Liver (tissue), 9 donors: ENCODE results near the gene BTAF1. TPM values are rescaled to one million over a fixed set of nuclear protein-coding genes. Genes with fewer than 3 reads are reported as not detected.

Experiments used
- DNase-seq: peaks from one replicate; pipeline ENCODE4 v3.0.0-alpha.2; 2017; ENCODE audit warnings: low spot score
- H3K27ac ChIP-seq, 2 donors: one replicate each; pipeline ENCODE4 v1.7.0; 2013; ENCODE audit warnings: inconsistent platforms in 2 of 2, low read length in 2 of 2, control low read depth in 1 of 2, low read depth in 1 of 2, mild to moderate bottlenecking in 1 of 2
- H3K27me3 ChIP-seq, 4 donors: one replicate each; pipeline versions ENCODE4 v1.6.1 to v1.7.0; 2013; ENCODE audit warnings: low read length in 3 of 4, inconsistent platforms in 1 of 4, mild to moderate bottlenecking in 1 of 4, moderate library complexity in 1 of 4; ENCODE audit not compliant: control insufficient read depth in 4 of 4, insufficient read depth in 4 of 4
- H3K36me3 ChIP-seq, 4 donors: one replicate each; pipeline versions ENCODE4 v1.6.1 to v1.7.0; 2013; ENCODE audit warnings: low read length in 3 of 4, mild to moderate bottlenecking in 3 of 4, low read depth in 1 of 4, moderate library complexity in 1 of 4; ENCODE audit not compliant: control insufficient read depth in 4 of 4, insufficient read depth in 3 of 4
- H3K4me1 ChIP-seq, 4 donors: one replicate each; pipeline versions ENCODE4 v1.6.1 to v1.7.0; 2013; ENCODE audit warnings: low read length in 3 of 4, mild to moderate bottlenecking in 3 of 4, moderate library complexity in 1 of 4; ENCODE audit not compliant: control insufficient read depth in 4 of 4, insufficient read depth in 4 of 4
- H3K4me3 ChIP-seq, 3 donors: one replicate each; pipeline versions ENCODE4 v1.6.1 to v1.7.0; 2013; ENCODE audit warnings: low read length in 3 of 3, control low read depth in 1 of 3, low read depth in 1 of 3, mild to moderate bottlenecking in 1 of 3
- H3K9ac ChIP-seq, 2 donors: one replicate each; pipeline ENCODE4 v1.7.0; 2013; ENCODE audit warnings: low read length in 2 of 2, mild to moderate bottlenecking in 2 of 2, moderate library complexity in 2 of 2, control low read depth in 1 of 2, low read depth in 1 of 2
- H3K9me3 ChIP-seq, 4 donors: one replicate each; pipeline versions ENCODE4 v1.6.1 to v1.7.0; 2013; ENCODE audit warnings: low read length in 3 of 4; ENCODE audit not compliant: control insufficient read depth in 4 of 4
- ATF3 ChIP-seq: IDR thresholded peaks from 2 replicates; pipeline ENCODE4 v1.6.1; 2016; ENCODE audit warnings: antibody characterized with exemption
- CTCF ChIP-seq: fragments of 150-350 bp; IDR thresholded peaks from 2 replicates; pipeline ENCODE4 v1.5.1; 2017; ENCODE audit warnings: improper control_type of control experiment, low read depth, low read length; ENCODE audit not compliant: missing input control
- EGR1 ChIP-seq, 2 donors: IDR thresholded peaks; 2 replicates each; pipeline ENCODE4 v1.6.1; 2016 to 2018; ENCODE audit warnings: antibody characterized with exemption in 2 of 2, low read depth in 2 of 2
- FOXA1 ChIP-seq: IDR thresholded peaks from 2 replicates; pipeline ENCODE4 v1.6.1; 2016; ENCODE audit warnings: antibody characterized with exemption
- FOXA2 ChIP-seq: IDR thresholded peaks from 2 replicates; pipeline ENCODE4 v1.6.1; 2016; ENCODE audit warnings: antibody characterized with exemption
- GABPA ChIP-seq, 2 donors: IDR thresholded peaks in 1 of 2; conservative IDR thresholded peaks in 1 of 2; 2 replicates each; pipeline ENCODE4 v1.6.1; 2016; ENCODE audit warnings: antibody characterized with exemption in 2 of 2, mild to moderate bottlenecking in 1 of 2, moderate library complexity in 1 of 2
- HNF4A ChIP-seq, 2 donors: conservative IDR thresholded peaks; 2 replicates each; pipeline ENCODE4 v1.6.1; 2016; ENCODE audit warnings: antibody characterized with exemption in 2 of 2, mild to moderate bottlenecking in 2 of 2
- HNF4G ChIP-seq: IDR thresholded peaks from 2 replicates; pipeline ENCODE4 v1.6.1; 2016; ENCODE audit warnings: antibody characterized with exemption
- JUND ChIP-seq, 2 donors: IDR thresholded peaks; 2 replicates each; pipeline ENCODE4 v1.6.1; 2016; ENCODE audit warnings: antibody characterized with exemption in 2 of 2
- MAX ChIP-seq: IDR thresholded peaks from 2 replicates; pipeline ENCODE4 v1.6.1; 2016; ENCODE audit warnings: antibody characterized with exemption
- NR2F2 ChIP-seq: IDR thresholded peaks from 2 replicates; pipeline ENCODE4 v1.6.1; 2016; ENCODE audit warnings: antibody characterized with exemption
- RAD21 ChIP-seq, 2 donors: IDR thresholded peaks; 2 replicates each; pipeline ENCODE4 v1.6.1; 2016; ENCODE audit warnings: antibody characterized with exemption in 2 of 2, mild to moderate bottlenecking in 2 of 2
- REST ChIP-seq: IDR thresholded peaks from 2 replicates; pipeline ENCODE4 v1.6.1; 2016; ENCODE audit warnings: antibody characterized with exemption, mild to moderate bottlenecking
- RXRA ChIP-seq, 2 donors: IDR thresholded peaks; 2 replicates each; pipeline ENCODE4 v1.6.1; 2017 to 2018; ENCODE audit warnings: antibody characterized with exemption in 2 of 2, mild to moderate bottlenecking in 1 of 2
- SP1 ChIP-seq: IDR thresholded peaks from 2 replicates; pipeline ENCODE4 v1.6.1; 2018; ENCODE audit warnings: antibody characterized with exemption, mild to moderate bottlenecking
- TAF1 ChIP-seq: conservative IDR thresholded peaks from 2 replicates; pipeline ENCODE4 v1.6.1; 2016; ENCODE audit warnings: antibody characterized with exemption, mild to moderate bottlenecking
- YY1 ChIP-seq: IDR thresholded peaks from 2 replicates; pipeline ENCODE4 v1.6.1; 2016; ENCODE audit warnings: antibody characterized with exemption, mild to moderate bottlenecking
- ZBTB33 ChIP-seq: IDR thresholded peaks from 2 replicates; pipeline ENCODE4 v1.6.1; 2016; ENCODE audit warnings: antibody characterized with exemption
- WGBS: extraction: QIAGEN DNeasy Blood & Tissue Kit; methylation state at CpG from one replicate; pipeline ENCODE4 v1.1.7; 2013; 5-methylcytosine and 5-hydroxymethylcytosine counted together
- polyA plus RNA-seq, 2 donors: library from polyadenylated mRNA; stranded (reverse) in 1 of 2; unstranded in 1 of 2; fragments of 200-250 nt in 1 of 2; fragments of >200 nt in 1 of 2; fragmentation: Nextera tagmentation in 1 of 2; extraction: Ambion mirVana in 1 of 2; gene quantifications; one replicate each; pipeline versions ENCODE4 v1.2.1 to v1.2.3, GENCODE V29; 2013 to 2015
- total RNA-seq, 2 donors: library from RNA; depleted of rRNA; stranded (reverse); fragments of >200 nt; gene quantifications; one replicate each; pipeline ENCODE4 v1.2.3, GENCODE V29; 2014
- donor health status: healthy.
- donor health status: healthy.
- donor health status: healthy.
- donor health status: healthy.
- donor health status: healthy.

The BTAF1 gene
- total and polyA plus RNA-seq, 4 donors, result 5.9 to 49.6 (median 18.0) TPM

- Histone ChIP-seq H3K4me3 (no peak overlapping the region), H3K9me3 (no peaks in the 10 kb centered on the region), H3K36me3 (peaks cover 3 to 25% (median 16%) of the 10 kb centered on the region in 4 donors), H3K4me1 (peaks cover 0 to 3% (median 2%) of the 10 kb centered on the region in 4 donors), H3K27me3 (no peaks in the 10 kb centered on the region), H3K9ac (no peak overlapping the region), H3K27ac (no peak overlapping the region)
- DNase-seq, result no peak
- no peak for TF ChIP-seq FOXA2
- over 99% methylated on average over 2 of the region's 2 CpGs for WGBS
Measured at GRCh38 chr10:91935886-91936285, 12.3 kb downstream of the BTAF1 start.

- no peak for DNase-seq
- Histone ChIP-seq H3K9ac (no peak overlapping the region), H3K4me1 (no peaks in the 10 kb centered on the region), H3K4me3 (no peak overlapping the region), H3K27me3 (no peaks in the 10 kb centered on the region), H3K36me3 (peaks cover 5 to 22% (median 20%) of the 10 kb centered on the region in 4 donors), H3K9me3 (no peaks in the 10 kb centered on the region), H3K27ac (no peak overlapping the region)
- TF ChIP-seq NR2F2, result no peak
- no peak for TF ChIP-seq HNF4A (conservative IDR thresholded peaks at IDR 0.05)
- no peak for TF ChIP-seq ATF3
- TF ChIP-seq FOXA1, result no peak
- TF ChIP-seq SP1, result no peak
- TF ChIP-seq RAD21 (IDR thresholded peaks at IDR 0.05), result no peak
- TF ChIP-seq FOXA2, result no peak
- no peak for TF ChIP-seq GABPA (IDR thresholded peaks at IDR 0.05 in 1 of 2, conservative IDR thresholded peaks at IDR 0.05 in 1 of 2)
- TF ChIP-seq HNF4G, result no peak
- TF ChIP-seq REST, result no peak
- no peak for TF ChIP-seq RXRA (IDR thresholded peaks at IDR 0.05)
- TF ChIP-seq JUND (IDR thresholded peaks at IDR 0.05), result no peak
- no peak for TF ChIP-seq YY1
- TF ChIP-seq TAF1, result no peak
- no peak for TF ChIP-seq CTCF
- TF ChIP-seq EGR1 (IDR thresholded peaks at IDR 0.05; ENCODE audit: low read depth in 2 of 2), result no peak
- TF ChIP-seq MAX, result no peak
- TF ChIP-seq ZBTB33, result no peak
- WGBS, result 96% methylated on average over 4 of the region's 4 CpGs
Measured at GRCh38 chr10:91939653-91940052, 16.1 kb downstream of the BTAF1 start.
